Transverse colon (tissue), 4 donors: Measurements from ENCODE around the gene SCAPER. TPM values are rescaled to one million over a fixed set of nuclear protein-coding genes. Genes with fewer than 3 reads are reported as not detected.

ENCODE experiments used
- DNase-seq: peaks from one replicate; pipeline ENCODE4 v3.0.0-alpha.2; 2019
- H3K27ac ChIP-seq, 4 donors: fragments of 200-600 bp; sonication (generic); 2 replicates each; pipeline ENCODE4 v1.5.1; 2016 to 2018; ENCODE audit warnings: inconsistent platforms in 4 of 4
- H3K27me3 ChIP-seq: fragments of 200-600 bp; sonication (generic); 2 replicates; pipeline ENCODE4 v1.5.1; 2017; ENCODE audit warnings: inconsistent platforms
- H3K36me3 ChIP-seq, 4 donors: fragments of 200-600 bp; sonication (generic); 2 replicates each; pipeline ENCODE4 v1.5.1; 2017 to 2019; ENCODE audit warnings: inconsistent platforms in 4 of 4
- H3K4me1 ChIP-seq, 4 donors: fragments of 200-600 bp; sonication (generic); 2 replicates each; pipeline ENCODE4 v1.5.1; 2017 to 2020; ENCODE audit warnings: inconsistent platforms in 4 of 4
- H3K4me3 ChIP-seq, 4 donors: fragments of 200-600 bp; sonication (generic); 1 replicate in 1 of 4; 2 replicates in 3 of 4; pipeline versions ENCODE4 v1.5.1 to v1.6.1; 2017 to 2019; ENCODE audit warnings: inconsistent platforms in 4 of 4
- H3K9me3 ChIP-seq, 2 donors: fragments of 200-600 bp; sonication (generic); 2 replicates each; pipeline ENCODE4 v1.5.1; 2017 to 2019; ENCODE audit warnings: inconsistent platforms in 2 of 2
- CTCF ChIP-seq, 5 experiments: fragments of 200-600 bp in 3 of 5; fragments of 450-650 bp in 2 of 5; sonication (generic) in 3 of 5; IDR thresholded peaks; 1 replicate in 2 of 5; 2 replicates in 3 of 5; pipeline ENCODE4 v1.5.1; 2016 to 2017; ENCODE audit warnings: antibody characterized with exemption in 5 of 5, inconsistent platforms in 3 of 5, mild to moderate bottlenecking in 2 of 5, moderate library complexity in 1 of 5
- EP300 ChIP-seq: sonication (generic); formaldehyde crosslinking; IDR thresholded peaks from one replicate; pipeline ENCODE4 v1.6.1; 2017; ENCODE audit warnings: antibody characterized with exemption, low read depth
- POLR2A ChIP-seq: fragments of 450-650 bp; IDR thresholded peaks from one replicate; pipeline ENCODE4 v1.6.1; 2016; ENCODE audit warnings: antibody characterized with exemption, mild to moderate bottlenecking, moderate library complexity
- POLR2AphosphoS5 ChIP-seq, 3 donors: sonication (generic); formaldehyde crosslinking; IDR thresholded peaks; one replicate each; pipeline ENCODE4 v1.6.1; 2016; ENCODE audit warnings: antibody characterized with exemption in 3 of 3
- WGBS, 2 donors: methylation state at CpG; one replicate each; pipeline ENCODE4 v1.1.5; 2018; ENCODE audit warnings: low coverage in 1 of 2; 5-methylcytosine and 5-hydroxymethylcytosine counted together
- in situ Hi-C, 4 donors: fragments of 200-750 bp; cut with MboI; loops; one replicate each; pipeline versions ENCODE4 v1.15.0 to v1.15.1; 2017; ENCODE audit warnings: low sequenced_read_pairs in 3 of 4, low pct_ligation_motif_present in 1 of 4, low pct_unique_long_range_greater_than_20kb in 1 of 4
- intact Hi-C: fragments of 100-400 bp; cut with DNase I; formaldehyde crosslinking; loops from one replicate; pipeline ENCODE4 v1.15.1; 2023; ENCODE audit warnings: low total_unique reads
- total RNA-seq, 4 donors: library from RNA; depleted of rRNA; stranded (reverse); fragments of >200 nt; gene quantifications; one replicate each; pipeline ENCODE4 v1.1.0, GENCODE V29; 2016

The SCAPER gene
- total RNA-seq, 4 donors from 2014 or later: 31.8 to 121 (median 48.7) TPM

GRCh38 chr15:76376816-76377215, 528.3 kb downstream of the SCAPER start:
- H3K27ac ChIP-seq: no peak overlapping the region
- in situ Hi-C loops: no loop called here
- TF ChIP-seq CTCF (IDR thresholded peaks at IDR 0.05) (no peak), POLR2A (no peak), EP300 (no peak), POLR2AphosphoS5 (IDR thresholded peaks at IDR 0.05) (no peak)
- peaks cover 0 to 6% (median 0%) of the 10 kb centered on the region in 4 donors for H3K36me3 ChIP-seq
- H3K4me3 ChIP-seq: no peak overlapping the region
- no peaks in the 10 kb centered on the region for H3K9me3 ChIP-seq
- no peak for DNase-seq
- intact Hi-C loops: no loop called here
- no peaks in the 10 kb centered on the region for H3K4me1 ChIP-seq
- WGBS, 2 donors: 87% methylated on average over 8 of the region's 8 CpGs
- H3K27me3 ChIP-seq: no peaks in the 10 kb centered on the region

GRCh38 chr15:76376029-76376428, 529.1 kb downstream of the SCAPER start:
- in situ Hi-C loops (no loop called here), intact Hi-C loops (no loop called here)
- Histone ChIP-seq H3K27ac (no peak overlapping the region), H3K9me3 (no peaks in the 10 kb centered on the region), H3K4me3 (no peak overlapping the region), H3K36me3 (peaks cover 0 to 6% (median 0%) of the 10 kb centered on the region in 4 donors), H3K4me1 (no peaks in the 10 kb centered on the region), H3K27me3 (no peaks in the 10 kb centered on the region)
- 95% methylated on average over 3 of the region's 3 CpGs; no CpG with 5 or more reads in 1 of the 2 donors for WGBS, 2 donors
- TF ChIP-seq CTCF (IDR thresholded peaks at IDR 0.05) (no peak), EP300 (no peak), POLR2AphosphoS5 (IDR thresholded peaks at IDR 0.05) (no peak), POLR2A (no peak)
- no peak for DNase-seq

- in situ Hi-C loops: no loop called here
- TF ChIP-seq EP300 (no peak), CTCF (IDR thresholded peaks at IDR 0.05) (no peak), POLR2AphosphoS5 (IDR thresholded peaks at IDR 0.05) (no peak), POLR2A (no peak)
- Histone ChIP-seq H3K4me1 (peaks cover 0 to 35% (median 21%) of the 10 kb centered on the region in 4 donors), H3K27ac (peak overlapping the region; percentile 19 to 69 (median 50)), H3K9me3 (no peaks in the 10 kb centered on the region), H3K27me3 (no peaks in the 10 kb centered on the region), H3K4me3 (peak overlapping the region in 1 of 4 donors; percentile 11), H3K36me3 (peaks cover 0 to 6% (median 0%) of the 10 kb centered on the region in 4 donors)
- WGBS, 2 donors: 33 to 40% methylated on average over 1 to 11 of the region's 11 CpGs
- DNase-seq: peak; percentile 19
- intact Hi-C loops: loop anchor here (5.0 kb wide), 1 partner anchor 709 kb away; no protein-coding TSS in a partner anchor
Measured at GRCh38 chr15:76368122-76368621, 537.0 kb downstream of the SCAPER start.

GRCh38 chr15:76366714-76367113, 538.4 kb downstream of the SCAPER start:
- H3K4me3 ChIP-seq: no peak overlapping the region
- peak overlapping the region; percentile 20 to 69 (median 50) for H3K27ac ChIP-seq
- in situ Hi-C loops: no loop called here
- H3K9me3 ChIP-seq: no peaks in the 10 kb centered on the region
- no peaks in the 10 kb centered on the region for H3K36me3 ChIP-seq
- peaks cover 0 to 35% (median 21%) of the 10 kb centered on the region in 4 donors for H3K4me1 ChIP-seq
- intact Hi-C loops: loop anchor here (5.0 kb wide), 1 partner anchor 711 kb away; no protein-coding TSS in a partner anchor
- H3K27me3 ChIP-seq: no peaks in the 10 kb centered on the region
- TF ChIP-seq CTCF (IDR thresholded peaks at IDR 0.05): no peak
- peak in 2 of 3 donors; percentile 49 to 60 for TF ChIP-seq POLR2AphosphoS5 (IDR thresholded peaks at IDR 0.05)
- no peak for TF ChIP-seq POLR2A
- WGBS, 2 donors: 53% methylated on average over 1 of the region's 1 CpG; no CpG with 5 or more reads in 1 of the 2 donors
- DNase-seq: peak; percentile 91
